Upper lobe of right lung (tissue), 1 donor: ENCODE results near the gene OCA2. TPM values are rescaled to one million over a fixed set of nuclear protein-coding genes. Genes with fewer than 3 reads are reported as not detected.
"Not testable (repeated sequence)": the region's sequence is repeated elsewhere in the genome, so short reads cannot be mapped to it uniquely, and the experiment has no call there.

Source experiments
- ATAC-seq: fragments of 200-7000 bp; cut with Tn5 transposase; one replicate; pipeline ENCODE4 v1.9.1; 2020; ENCODE audit warnings: mild to moderate bottlenecking, moderate library complexity
- DNase-seq: peaks from one replicate; pipeline ENCODE4 v3.0.0-alpha.2; 2020
- H3K27ac ChIP-seq: fragments of 200-600 bp; one replicate; pipeline ENCODE4 v1.8.0; 2022
- H3K27me3 ChIP-seq: fragments of 200-600 bp; one replicate; pipeline ENCODE4 v1.8.0; 2022; ENCODE audit warnings: mild to moderate bottlenecking
- H3K36me3 ChIP-seq: fragments of 200-600 bp; one replicate; pipeline ENCODE4 v1.8.0; 2022
- H3K4me1 ChIP-seq: fragments of 200-600 bp; one replicate; pipeline ENCODE4 v1.8.0; 2022
- H3K4me3 ChIP-seq: fragments of 200-600 bp; one replicate; pipeline ENCODE4 v1.8.0; 2022; ENCODE audit warnings: mild to moderate bottlenecking
- H3K9me3 ChIP-seq: fragments of 200-600 bp; one replicate; pipeline ENCODE4 v1.8.0; 2022
- intact Hi-C: fragments of 100-400 bp; cut with DNase I; formaldehyde crosslinking; loops from one replicate; pipeline ENCODE4 v1.11.0; 2022
- total RNA-seq: library from RNA; stranded (reverse); fragmentation: NEBNext Ultra II Directional; extraction: Animal tissue kit (Norgen Biotek cat#: 25700); gene quantifications from one replicate; pipeline ENCODE4 v1.2.1, GENCODE V29; 2021
- TF ChIP-seq, protein P1 (sequence below): fragments of 200-600 bp; IDR thresholded peaks from one replicate; pipeline ENCODE4 v1.8.0; 2022; ENCODE audit warnings: antibody characterized with exemption
- donor health status: DM: no; HTN: yes; CAD: no; lungs with severe emphysema.

OCA2 gene
- total RNA-seq, 1 donor from 2014 or later = 0.55 TPM

DNA sequence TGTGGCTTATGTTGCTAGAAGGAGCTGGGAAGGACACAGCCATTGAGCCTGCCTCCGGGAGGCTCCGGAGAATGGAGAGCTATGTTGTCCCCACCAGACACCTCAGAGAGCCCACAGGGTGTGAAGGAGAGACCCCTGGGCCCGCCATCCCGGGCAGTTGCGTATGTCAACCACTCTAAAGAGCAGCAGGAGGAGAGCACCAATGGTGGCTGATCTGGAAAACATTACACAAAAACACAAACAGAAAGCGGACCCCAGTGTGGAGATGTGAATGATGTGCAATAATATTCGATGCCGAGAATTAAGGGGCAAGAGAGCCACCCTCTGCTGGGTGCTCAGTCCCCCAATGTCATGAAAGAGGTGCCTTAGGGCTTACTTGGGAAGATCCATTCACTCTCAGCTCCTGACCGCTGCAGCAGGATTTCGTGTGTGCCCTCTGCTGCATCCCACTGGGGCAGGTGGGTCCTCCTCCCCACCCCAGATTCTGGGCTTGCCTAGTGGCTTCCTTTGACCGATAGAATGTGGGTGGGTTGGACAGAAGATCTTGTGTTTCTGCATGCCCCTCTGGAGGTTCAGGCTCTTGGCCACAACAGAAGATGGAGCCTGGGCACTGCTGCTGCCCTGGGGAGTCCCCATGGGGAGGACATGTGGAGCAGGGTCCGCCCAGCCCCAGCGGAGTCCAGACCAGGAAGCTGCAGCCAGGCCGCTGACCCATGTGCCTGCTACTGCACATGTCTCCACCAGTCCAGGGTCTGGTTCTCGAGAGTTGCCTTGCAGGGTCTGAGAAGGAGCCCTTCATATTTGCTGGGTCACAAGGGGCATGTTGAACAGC is 245.3 kb downstream of the OCA2 start:
- H3K27ac ChIP-seq = no peak overlapping the region
- TF ChIP-seq, protein P1, sequence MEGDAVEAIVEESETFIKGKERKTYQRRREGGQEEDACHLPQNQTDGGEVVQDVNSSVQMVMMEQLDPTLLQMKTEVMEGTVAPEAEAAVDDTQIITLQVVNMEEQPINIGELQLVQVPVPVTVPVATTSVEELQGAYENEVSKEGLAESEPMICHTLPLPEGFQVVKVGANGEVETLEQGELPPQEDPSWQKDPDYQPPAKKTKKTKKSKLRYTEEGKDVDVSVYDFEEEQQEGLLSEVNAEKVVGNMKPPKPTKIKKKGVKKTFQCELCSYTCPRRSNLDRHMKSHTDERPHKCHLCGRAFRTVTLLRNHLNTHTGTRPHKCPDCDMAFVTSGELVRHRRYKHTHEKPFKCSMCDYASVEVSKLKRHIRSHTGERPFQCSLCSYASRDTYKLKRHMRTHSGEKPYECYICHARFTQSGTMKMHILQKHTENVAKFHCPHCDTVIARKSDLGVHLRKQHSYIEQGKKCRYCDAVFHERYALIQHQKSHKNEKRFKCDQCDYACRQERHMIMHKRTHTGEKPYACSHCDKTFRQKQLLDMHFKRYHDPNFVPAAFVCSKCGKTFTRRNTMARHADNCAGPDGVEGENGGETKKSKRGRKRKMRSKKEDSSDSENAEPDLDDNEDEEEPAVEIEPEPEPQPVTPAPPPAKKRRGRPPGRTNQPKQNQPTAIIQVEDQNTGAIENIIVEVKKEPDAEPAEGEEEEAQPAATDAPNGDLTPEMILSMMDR = no peak
- no peak overlapping the region for H3K4me3 ChIP-seq
- DNase-seq = no peak
- peak; percentile 36 for ATAC-seq
- peaks cover 6% of the 10 kb centered on the region for H3K9me3 ChIP-seq
- intact Hi-C loops = no loop called here
- no peaks in the 10 kb centered on the region for H3K27me3 ChIP-seq
- no peaks in the 10 kb centered on the region for H3K4me1 ChIP-seq
- H3K36me3 ChIP-seq = no peaks in the 10 kb centered on the region

DNA sequence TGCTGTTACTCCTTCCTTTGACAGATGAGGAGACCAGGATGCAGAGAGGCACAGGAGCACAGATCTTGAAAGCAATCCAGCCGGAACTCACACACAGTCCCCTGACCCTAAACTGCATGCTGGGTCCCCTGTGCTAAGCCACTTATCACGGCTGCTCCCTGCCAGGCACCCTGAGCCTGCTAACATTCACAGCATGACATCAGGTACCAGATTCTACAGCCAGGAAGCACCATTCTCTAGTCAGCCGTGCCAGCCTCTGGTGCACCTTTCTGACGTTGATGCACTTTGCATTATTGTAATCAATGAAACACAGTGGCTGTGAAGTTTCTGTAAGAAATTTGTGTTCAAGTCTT is 247.3 kb downstream of the OCA2 start:
- TF ChIP-seq, protein P1 = no peak
- no peaks in the 10 kb centered on the region for H3K36me3 ChIP-seq
- ATAC-seq (no peak), DNase-seq (no peak)
- no peaks in the 10 kb centered on the region for H3K4me1 ChIP-seq
- H3K4me3 ChIP-seq = no peak overlapping the region
- H3K27ac ChIP-seq = no peak overlapping the region
- intact Hi-C loops = no loop called here
- no peaks in the 10 kb centered on the region for H3K9me3 ChIP-seq
- no peaks in the 10 kb centered on the region for H3K27me3 ChIP-seq

DNA sequence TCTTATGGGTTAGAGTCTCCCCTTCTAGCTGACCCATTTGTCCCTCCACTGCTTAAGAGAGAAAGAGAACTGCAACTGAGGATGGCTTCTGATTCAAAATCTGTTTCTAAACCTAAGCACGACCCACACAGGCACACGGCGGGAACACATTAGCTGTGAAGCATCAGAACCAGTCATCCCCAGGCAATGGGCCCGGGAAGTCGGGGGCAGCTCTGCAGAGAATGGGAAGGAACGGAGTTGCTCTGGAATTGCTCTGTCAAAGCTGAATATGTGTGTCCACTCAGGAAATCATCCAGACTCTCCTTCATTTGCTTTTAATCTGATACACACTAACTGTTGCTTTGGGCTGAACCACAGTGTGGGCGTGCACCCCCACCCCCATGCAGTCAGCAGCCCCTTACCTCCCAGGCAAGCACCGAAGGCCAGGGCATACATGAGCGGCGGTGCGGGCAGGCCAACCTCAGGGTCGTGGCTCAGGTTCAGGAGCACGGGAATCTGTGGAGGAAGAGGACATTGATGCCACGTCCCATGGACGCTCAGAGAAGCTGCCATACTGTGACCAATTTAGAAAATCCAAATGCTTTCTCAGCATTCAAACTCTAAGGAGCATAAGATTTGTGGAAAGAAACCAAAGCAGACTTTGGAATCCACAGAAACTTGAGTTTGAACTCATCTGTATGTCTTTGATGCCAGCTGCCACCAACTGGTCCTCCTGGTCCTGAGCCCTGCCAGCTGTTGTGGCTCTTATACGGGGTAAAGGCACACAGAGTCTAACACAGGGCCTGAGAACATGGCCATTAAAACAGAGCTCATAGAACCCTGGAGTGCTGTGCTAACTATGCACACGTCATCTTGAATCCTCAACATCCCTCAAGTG is 247.9 kb downstream of the OCA2 start:
- Histone ChIP-seq H3K9me3 (no peaks in the 10 kb centered on the region), H3K27me3 (no peaks in the 10 kb centered on the region), H3K4me3 (no peak overlapping the region), H3K36me3 (no peaks in the 10 kb centered on the region), H3K27ac (no peak overlapping the region), H3K4me1 (no peaks in the 10 kb centered on the region)
- intact Hi-C loops = no loop called here
- TF ChIP-seq, protein P1 = no peak
- no peak for ATAC-seq
- no peak for DNase-seq

DNA sequence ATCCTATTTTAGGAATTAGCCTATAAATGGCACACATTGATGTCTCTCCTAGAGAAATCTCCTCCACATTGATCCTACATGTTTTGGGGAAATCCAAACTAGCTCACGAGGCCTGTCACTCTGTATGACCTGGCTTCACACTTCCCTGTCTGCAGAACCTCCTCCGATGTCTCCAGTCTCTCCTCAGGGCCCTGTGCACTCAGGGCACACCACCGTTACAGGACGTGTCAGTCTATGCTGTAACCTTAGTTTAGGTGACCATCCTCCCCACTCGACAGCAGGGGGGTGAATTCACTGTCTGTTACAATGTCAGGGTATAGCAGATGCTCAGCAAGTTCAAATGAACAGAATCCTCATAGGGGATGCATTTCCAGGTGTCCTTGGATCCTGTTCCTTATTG is 249.1 kb downstream of the OCA2 start:
- H3K4me3 ChIP-seq = no peak overlapping the region
- H3K36me3 ChIP-seq = no peaks in the 10 kb centered on the region
- ATAC-seq = no peak
- DNase-seq = no peak
- intact Hi-C loops = no loop called here
- TF ChIP-seq, protein P1 = no peak
- no peaks in the 10 kb centered on the region for H3K9me3 ChIP-seq
- no peaks in the 10 kb centered on the region for H3K4me1 ChIP-seq
- no peak overlapping the region for H3K27ac ChIP-seq
- H3K27me3 ChIP-seq = no peaks in the 10 kb centered on the region

DNA sequence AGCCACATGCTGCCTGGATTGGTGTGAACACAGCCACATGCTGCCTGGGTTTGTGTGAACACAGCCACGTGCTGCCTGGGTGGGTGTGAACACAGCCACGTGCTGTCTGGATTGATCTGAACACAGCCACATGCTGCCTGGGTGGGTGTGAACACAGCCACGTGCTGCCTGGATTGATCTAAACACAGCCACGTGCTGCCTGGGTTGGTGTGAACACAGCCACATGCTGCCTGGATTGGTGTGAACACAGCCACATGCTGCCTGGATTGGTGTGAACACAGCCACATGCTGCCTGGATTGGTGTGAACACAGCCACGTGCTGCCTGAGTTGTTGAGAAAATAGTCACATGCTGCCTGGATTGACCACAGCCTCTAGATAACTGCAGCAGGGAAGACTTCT is 250.2 kb downstream of the OCA2 start:
- DNase-seq, H3K36me3 ChIP-seq, H3K27me3 ChIP-seq, H3K4me3 ChIP-seq, intact Hi-C loops, H3K4me1 ChIP-seq, H3K27ac ChIP-seq, ATAC-seq, H3K9me3 ChIP-seq: not testable (repeated sequence)
